Lower lobe of right lung (tissue), 2 donors: Measurements from ENCODE around the gene APOBEC2. TPM values are rescaled to one million over a fixed set of nuclear protein-coding genes. Genes with fewer than 3 reads are reported as not detected.

Source experiments
- ATAC-seq, 2 donors: fragments of 200-7000 bp; cut with Tn5 transposase; one replicate each; pipeline ENCODE4 v1.9.1; 2020 to 2022; ENCODE audit warnings: mild to moderate bottlenecking in 2 of 2, moderate library complexity in 2 of 2
- DNase-seq: peaks from one replicate; pipeline ENCODE4 v3.0.0-alpha.2; 2020
- H3K27ac ChIP-seq: fragments of 200-600 bp; one replicate; pipeline ENCODE4 v1.8.0; 2022
- H3K27me3 ChIP-seq: fragments of 200-600 bp; one replicate; pipeline ENCODE4 v1.8.0; 2022; ENCODE audit warnings: low read depth
- H3K36me3 ChIP-seq: fragments of 200-600 bp; one replicate; pipeline ENCODE4 v1.8.0; 2022; ENCODE audit warnings: mild to moderate bottlenecking
- H3K4me1 ChIP-seq: fragments of 200-600 bp; one replicate; pipeline ENCODE4 v1.8.0; 2022
- H3K4me3 ChIP-seq: fragments of 200-600 bp; one replicate; pipeline ENCODE4 v1.8.0; 2022; ENCODE audit warnings: mild to moderate bottlenecking
- H3K9me3 ChIP-seq: fragments of 200-600 bp; one replicate; pipeline ENCODE4 v1.8.0; 2022
- intact Hi-C: fragments of 100-400 bp; cut with DNase I; formaldehyde crosslinking; loops from one replicate; pipeline ENCODE4 v1.11.0; 2022
- total RNA-seq: library from RNA; stranded (reverse); fragmentation: NEBNext Ultra II Directional; extraction: Animal tissue kit (Norgen Biotek cat#: 25700); gene quantifications from one replicate; pipeline ENCODE4 v1.2.1, GENCODE V29; 2021
- TF ChIP-seq, protein P1 (sequence below): fragments of 200-600 bp; IDR thresholded peaks from one replicate; pipeline ENCODE4 v1.8.0; 2022; ENCODE audit warnings: antibody characterized with exemption, mild to moderate bottlenecking
- donor health status: DM: no; HTN: yes; CAD: no; lungs with severe emphysema.

Gene APOBEC2
- total RNA-seq, 1 donor from 2014 or later: 0.65 TPM

GRCh38 chr6:41054511-41054910 lies 1.5 kb downstream of the APOBEC2 start:
- DNase-seq (no peak), ATAC-seq (no peak)
- peaks cover 11% of the 10 kb centered on the region for H3K4me1 ChIP-seq
- no peak overlapping the region for H3K27ac ChIP-seq
- H3K9me3 ChIP-seq: no peaks in the 10 kb centered on the region
- intact Hi-C loops: no loop called here
- H3K36me3 ChIP-seq: no peaks in the 10 kb centered on the region
- TF ChIP-seq, protein P1, sequence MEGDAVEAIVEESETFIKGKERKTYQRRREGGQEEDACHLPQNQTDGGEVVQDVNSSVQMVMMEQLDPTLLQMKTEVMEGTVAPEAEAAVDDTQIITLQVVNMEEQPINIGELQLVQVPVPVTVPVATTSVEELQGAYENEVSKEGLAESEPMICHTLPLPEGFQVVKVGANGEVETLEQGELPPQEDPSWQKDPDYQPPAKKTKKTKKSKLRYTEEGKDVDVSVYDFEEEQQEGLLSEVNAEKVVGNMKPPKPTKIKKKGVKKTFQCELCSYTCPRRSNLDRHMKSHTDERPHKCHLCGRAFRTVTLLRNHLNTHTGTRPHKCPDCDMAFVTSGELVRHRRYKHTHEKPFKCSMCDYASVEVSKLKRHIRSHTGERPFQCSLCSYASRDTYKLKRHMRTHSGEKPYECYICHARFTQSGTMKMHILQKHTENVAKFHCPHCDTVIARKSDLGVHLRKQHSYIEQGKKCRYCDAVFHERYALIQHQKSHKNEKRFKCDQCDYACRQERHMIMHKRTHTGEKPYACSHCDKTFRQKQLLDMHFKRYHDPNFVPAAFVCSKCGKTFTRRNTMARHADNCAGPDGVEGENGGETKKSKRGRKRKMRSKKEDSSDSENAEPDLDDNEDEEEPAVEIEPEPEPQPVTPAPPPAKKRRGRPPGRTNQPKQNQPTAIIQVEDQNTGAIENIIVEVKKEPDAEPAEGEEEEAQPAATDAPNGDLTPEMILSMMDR: no peak
- no peak overlapping the region for H3K4me3 ChIP-seq
- no peaks in the 10 kb centered on the region for H3K27me3 ChIP-seq

- peaks cover 11% of the 10 kb centered on the region for H3K4me1 ChIP-seq
These were observed 2.1 kb downstream of the APOBEC2 start for GRCh38 chr6:41055149-41055548.

GRCh38 chr6:41056768-41057490 lies 3.9 kb downstream of the APOBEC2 start:
- ATAC-seq (no peak), DNase-seq (no peak)
- H3K4me3 ChIP-seq: no peak overlapping the region
- peaks cover 7% of the 10 kb centered on the region for H3K36me3 ChIP-seq
- TF ChIP-seq, protein P1: no peak
- intact Hi-C loops: no loop called here
- no peaks in the 10 kb centered on the region for H3K27me3 ChIP-seq
- H3K9me3 ChIP-seq: no peaks in the 10 kb centered on the region
- no peak overlapping the region for H3K27ac ChIP-seq
- H3K4me1 ChIP-seq: peaks cover 15% of the 10 kb centered on the region

More at GRCh38 chr6:41055149-41055548, 2.1 kb downstream of the APOBEC2 start:
- no peak for DNase-seq
- no peak overlapping the region for H3K4me3 ChIP-seq
- TF ChIP-seq, protein P1: no peak
- H3K27ac ChIP-seq: no peak overlapping the region
- H3K36me3 ChIP-seq: no peaks in the 10 kb centered on the region
- H3K9me3 ChIP-seq: no peaks in the 10 kb centered on the region
- H3K27me3 ChIP-seq: no peaks in the 10 kb centered on the region
- intact Hi-C loops: no loop called here
- no peak for ATAC-seq

- H3K27me3 ChIP-seq: no peaks in the 10 kb centered on the region
- TF ChIP-seq, protein P1: no peak
- intact Hi-C loops: no loop called here
- H3K9me3 ChIP-seq: no peaks in the 10 kb centered on the region
- peaks cover 8% of the 10 kb centered on the region for H3K36me3 ChIP-seq
- H3K27ac ChIP-seq: no peak overlapping the region
- H3K4me1 ChIP-seq: peaks cover 12% of the 10 kb centered on the region
- no peak overlapping the region for H3K4me3 ChIP-seq
- ATAC-seq (no peak), DNase-seq (no peak)
These were observed 5.8 kb downstream of the APOBEC2 start for GRCh38 chr6:41058783-41059181.

GRCh38 chr6:41059556-41059955 lies 6.6 kb downstream of the APOBEC2 start:
- H3K9me3 ChIP-seq: no peaks in the 10 kb centered on the region
- H3K27me3 ChIP-seq: no peaks in the 10 kb centered on the region
- intact Hi-C loops: no loop called here
- H3K36me3 ChIP-seq: peaks cover 16% of the 10 kb centered on the region
- no peak for DNase-seq
- H3K4me1 ChIP-seq: peaks cover 12% of the 10 kb centered on the region
- no peak overlapping the region for H3K27ac ChIP-seq
- H3K4me3 ChIP-seq: no peak overlapping the region
- no peak for ATAC-seq
- TF ChIP-seq, protein P1: no peak
